Measurements from ENCODE around the gene VCY1B.
"Not testable (repeated sequence)": the region's sequence is repeated elsewhere in the genome, so short reads cannot be mapped to it uniquely, and the experiment has no call there.

Gene VCY1B

DNA sequence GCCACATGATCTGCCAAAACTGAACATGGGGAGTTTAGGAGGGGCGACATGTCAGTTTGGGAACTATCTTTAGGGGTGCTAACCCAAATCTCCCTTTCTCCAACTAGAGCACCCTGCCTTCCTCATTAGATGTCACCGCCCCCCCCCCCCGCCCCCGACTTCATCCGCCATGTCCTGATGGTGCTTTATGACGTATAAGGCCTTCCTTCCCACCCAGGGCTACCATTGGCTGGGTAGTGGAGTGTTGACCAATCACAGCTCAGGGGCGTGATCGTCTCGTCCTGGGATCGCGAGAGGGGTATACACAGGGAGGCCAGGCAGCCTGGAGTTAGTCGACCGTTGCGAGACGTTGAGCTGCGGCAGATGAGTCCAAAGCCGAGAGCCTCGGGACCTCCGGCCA is at the start of gene VCY1B:
VCY1B (plus strand) TSS at position 301 of the 400 bp plus-strand sequence; CDS start at position 364, 63 bp downstream.
- H3K36me3 Mint-ChIP-seq, H3K4me3 Mint-ChIP-seq, DNase-seq, CTCF ChIA-PET, H3K27ac Mint-ChIP-seq, H3K9me3 Mint-ChIP-seq, H3K4me1 Mint-ChIP-seq, H3K27me3 Mint-ChIP-seq: not testable (repeated sequence)

DNA sequence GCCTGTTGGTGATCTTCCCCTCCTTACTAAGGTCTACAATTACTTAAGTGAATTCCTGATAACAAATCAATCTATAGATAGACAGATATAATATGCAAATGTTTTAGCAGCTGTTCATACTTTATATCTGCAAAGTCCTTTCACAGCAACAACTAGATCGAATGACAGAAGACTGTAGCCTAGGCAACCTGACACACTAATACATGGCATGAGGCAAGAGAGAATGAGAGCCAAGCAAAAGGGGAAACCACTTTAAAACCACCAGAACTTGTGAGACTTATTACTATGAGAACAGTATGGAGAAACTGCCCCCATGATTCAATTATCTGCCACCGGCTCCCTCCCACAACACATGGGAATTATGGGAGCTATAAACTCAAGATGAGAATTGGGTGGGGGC is 44.1 kb upstream of the VCY1B start:
- H3K36me3 Mint-ChIP-seq, H3K27ac Mint-ChIP-seq, CTCF ChIA-PET, H3K9me3 Mint-ChIP-seq, DNase-seq, H3K4me3 Mint-ChIP-seq, H3K27me3 Mint-ChIP-seq, H3K4me1 Mint-ChIP-seq: not testable (repeated sequence)

DNA sequence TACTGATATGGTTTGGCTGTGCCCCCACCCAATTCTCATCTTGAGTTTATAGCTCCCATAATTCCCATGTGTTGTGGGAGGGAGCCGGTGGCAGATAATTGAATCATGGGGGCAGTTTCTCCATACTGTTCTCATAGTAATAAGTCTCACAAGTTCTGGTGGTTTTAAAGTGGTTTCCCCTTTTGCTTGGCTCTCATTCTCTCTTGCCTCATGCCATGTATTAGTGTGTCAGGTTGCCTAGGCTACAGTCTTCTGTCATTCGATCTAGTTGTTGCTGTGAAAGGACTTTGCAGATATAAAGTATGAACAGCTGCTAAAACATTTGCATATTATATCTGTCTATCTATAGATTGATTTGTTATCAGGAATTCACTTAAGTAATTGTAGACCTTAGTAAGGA is 25.6 kb upstream of the VCY1B start:
- H3K4me1 Mint-ChIP-seq, H3K27ac Mint-ChIP-seq, H3K4me3 Mint-ChIP-seq, H3K27me3 Mint-ChIP-seq, CTCF ChIA-PET, DNase-seq, H3K36me3 Mint-ChIP-seq, H3K9me3 Mint-ChIP-seq: not testable (repeated sequence)

DNA sequence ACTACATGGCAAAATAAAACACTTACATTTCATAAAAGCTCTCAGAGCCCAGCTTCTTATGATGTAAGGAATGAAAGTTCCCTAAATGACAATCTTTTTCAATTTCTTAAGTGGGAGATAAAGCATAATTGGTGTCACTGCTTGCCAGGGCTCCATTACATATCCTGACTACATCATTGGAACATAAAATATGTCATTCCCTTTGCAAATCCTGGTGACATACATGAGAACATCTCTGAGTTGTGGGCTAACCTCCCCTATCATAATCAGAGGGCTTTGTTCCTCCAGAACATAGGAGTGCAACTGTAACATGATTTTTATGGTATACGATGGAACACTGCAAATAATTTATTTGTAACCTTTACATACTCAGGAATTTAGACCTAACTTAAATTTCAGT is 29.9 kb downstream of the VCY1B start:
- H3K4me3 Mint-ChIP-seq = no peak overlapping the region
- H3K9me3 Mint-ChIP-seq = no peaks in the 10 kb centered on the region
- no peak overlapping the region for H3K27ac Mint-ChIP-seq

More for the DNA sequence above, 29.9 kb downstream of the VCY1B start:
- Mint-ChIP-seq H3K27me3 (no peaks in the 10 kb centered on the region), H3K36me3 (no peaks in the 10 kb centered on the region), H3K4me1 (no peaks in the 10 kb centered on the region)
- DNase-seq = no peak
- CTCF ChIA-PET = no interaction called here
